ENCODE results near the gene TEX101.
"Not testable (repeated sequence)": the region's sequence is repeated elsewhere in the genome, so short reads cannot be mapped to it uniquely, and the experiment has no call there.

TEX101 gene, protein sequence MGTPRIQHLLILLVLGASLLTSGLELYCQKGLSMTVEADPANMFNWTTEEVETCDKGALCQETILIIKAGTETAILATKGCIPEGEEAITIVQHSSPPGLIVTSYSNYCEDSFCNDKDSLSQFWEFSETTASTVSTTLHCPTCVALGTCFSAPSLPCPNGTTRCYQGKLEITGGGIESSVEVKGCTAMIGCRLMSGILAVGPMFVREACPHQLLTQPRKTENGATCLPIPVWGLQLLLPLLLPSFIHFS

DNA sequence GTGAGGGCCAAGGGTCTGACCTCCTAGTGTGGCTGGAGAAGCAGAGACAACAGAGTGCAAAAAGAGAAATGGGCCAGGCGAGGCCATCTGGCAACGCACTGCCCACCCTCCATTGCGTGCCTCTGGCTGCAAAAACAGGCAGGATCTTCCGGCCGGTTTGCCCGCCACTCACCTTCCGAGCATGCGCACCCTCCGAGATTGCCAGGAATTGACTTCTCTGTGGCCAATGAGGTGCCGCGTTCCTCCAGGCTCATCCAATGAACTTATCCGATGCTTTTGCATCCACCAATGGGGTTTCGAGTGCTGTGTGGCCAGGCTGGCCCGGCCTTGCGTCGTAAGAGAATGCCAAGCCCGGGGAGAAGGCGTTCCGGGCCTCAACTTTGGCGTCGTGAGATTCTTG lies at the start of gene TEX101:
Gene TEX101 (plus strand): TSS at position 337 of the 400 bp plus-strand sequence. CDS start 1,030 bp downstream, outside the sequence.
- no peak for DNase-seq (ENCODE audit: low spot score)

DNA sequence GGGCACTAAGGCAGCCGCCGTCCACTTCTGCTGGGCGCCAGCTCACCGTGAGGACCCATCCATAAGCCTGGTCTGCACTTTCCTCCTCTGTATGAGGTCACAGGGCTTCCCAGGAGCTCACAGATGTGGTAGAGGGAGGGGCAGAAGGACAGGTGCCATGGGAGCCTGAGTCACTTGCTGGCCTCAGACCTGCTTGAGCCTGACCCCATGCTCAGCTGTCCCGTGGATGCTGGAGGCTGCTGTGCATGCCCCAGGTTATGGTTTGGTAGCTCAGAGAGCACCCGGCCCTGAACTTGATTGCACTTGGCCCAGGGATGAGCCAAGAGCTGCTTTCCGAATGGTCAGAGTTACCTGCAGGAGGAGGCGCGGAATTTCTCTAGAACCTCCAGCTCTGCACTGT lies 49.0 kb upstream of the TEX101 start:
- not testable (repeated sequence) for DNase-seq (ENCODE audit: low spot score)

DNA sequence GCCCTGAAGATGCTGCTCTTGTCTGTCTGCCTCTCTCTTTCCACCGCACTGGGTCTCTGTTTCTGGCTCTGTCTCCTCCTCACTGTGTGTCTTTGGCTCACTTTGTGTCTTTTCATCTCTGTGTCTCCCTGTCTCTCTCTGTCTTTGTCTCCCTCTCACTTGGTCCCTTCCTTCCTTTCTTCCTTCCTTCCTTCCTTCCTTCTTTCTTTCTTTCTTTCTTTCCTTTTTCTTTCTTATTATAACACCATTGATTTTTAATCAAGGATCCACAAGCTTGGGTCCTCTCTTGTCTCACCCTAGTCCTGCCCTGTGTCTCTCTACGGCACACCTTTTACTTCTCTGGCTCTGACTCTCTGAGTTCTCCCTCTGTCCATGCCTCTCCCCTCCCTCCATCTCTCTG lies 46.9 kb upstream of the TEX101 start:
- DNase-seq (ENCODE audit: low spot score): no peak

DNA sequence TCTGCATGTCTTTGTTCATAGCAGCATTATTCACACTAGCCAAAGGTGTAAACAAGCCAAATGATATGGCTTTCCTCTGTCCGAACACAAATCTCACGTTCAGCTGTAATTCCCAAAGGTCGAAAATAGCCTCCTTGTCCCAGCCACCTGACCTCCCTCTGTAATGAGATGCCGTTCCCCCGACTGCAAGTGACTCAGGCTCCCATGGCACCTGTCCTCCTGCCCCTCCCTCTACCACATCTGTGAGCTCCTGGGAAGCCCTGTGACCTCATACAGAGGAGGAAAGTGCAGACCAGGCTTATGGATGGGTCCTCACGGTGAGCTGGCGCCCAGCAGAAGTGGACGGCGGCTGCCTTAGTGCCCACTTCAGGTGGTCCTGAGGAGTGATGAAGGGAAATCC lies 45.8 kb upstream of the TEX101 start:
- DNase-seq (ENCODE audit: low spot score): not testable (repeated sequence)

DNA sequence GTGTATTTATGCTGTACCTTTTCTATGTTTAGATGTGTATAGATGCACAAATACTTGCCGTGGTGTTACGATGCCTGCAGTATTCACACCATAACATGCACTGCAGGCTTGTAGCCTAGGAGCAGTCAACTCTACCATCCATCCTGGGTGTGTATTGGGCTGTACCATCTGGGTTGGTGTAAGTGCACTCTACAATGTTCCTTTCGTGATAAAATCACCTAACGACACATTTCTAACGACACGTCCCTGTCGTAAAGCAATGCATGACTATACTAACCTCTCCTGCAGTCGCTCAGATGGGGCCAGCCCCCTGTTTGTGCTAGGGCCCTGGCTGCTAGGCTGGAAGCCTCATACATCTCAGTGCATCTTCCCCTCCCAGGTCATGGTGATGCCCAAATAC lies 42.8 kb upstream of the TEX101 start:
- no peak for DNase-seq (ENCODE audit: low spot score)

DNA sequence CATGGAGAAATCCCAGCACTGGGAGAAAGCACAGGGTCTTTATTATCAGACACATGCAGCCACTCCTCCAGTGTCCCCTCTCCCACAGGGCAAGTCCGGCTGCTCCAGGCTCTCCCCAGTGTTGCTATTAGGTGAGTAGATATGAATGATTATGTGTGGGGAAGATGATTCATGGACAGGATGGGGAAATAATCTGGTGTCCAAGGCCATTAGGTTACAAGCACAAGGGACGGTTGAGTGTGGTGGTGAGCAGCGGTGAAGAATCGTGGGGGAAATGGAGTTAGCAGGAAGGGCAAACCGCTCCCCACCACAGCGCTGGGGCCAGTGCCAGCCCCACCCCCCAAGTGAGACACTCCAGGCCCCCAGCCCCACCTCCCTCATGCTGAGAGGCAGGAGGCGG lies 42.2 kb upstream of the TEX101 start:
- DNase-seq (ENCODE audit: low spot score): no peak

DNA sequence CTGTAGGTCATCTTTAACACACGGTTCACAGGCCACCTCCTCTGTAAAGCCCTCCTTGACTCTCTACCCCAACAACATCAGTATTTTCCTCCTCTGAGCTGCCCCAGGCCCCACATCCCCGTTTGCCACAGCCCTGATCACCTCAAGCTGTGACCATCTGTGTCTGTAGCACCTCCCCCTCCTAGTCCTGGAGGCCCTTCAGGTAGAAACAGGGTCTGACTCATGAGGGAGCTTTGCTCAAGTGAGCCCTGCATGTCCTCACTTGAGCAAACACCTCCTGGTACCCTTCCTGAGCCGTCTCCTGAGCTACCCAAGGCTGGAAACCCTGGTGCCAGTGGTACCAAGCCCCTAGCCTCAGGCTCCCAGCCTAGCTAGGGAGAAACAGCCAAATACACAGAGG lies 37.1 kb upstream of the TEX101 start:
- DNase-seq (ENCODE audit: low spot score): not testable (repeated sequence)

DNA sequence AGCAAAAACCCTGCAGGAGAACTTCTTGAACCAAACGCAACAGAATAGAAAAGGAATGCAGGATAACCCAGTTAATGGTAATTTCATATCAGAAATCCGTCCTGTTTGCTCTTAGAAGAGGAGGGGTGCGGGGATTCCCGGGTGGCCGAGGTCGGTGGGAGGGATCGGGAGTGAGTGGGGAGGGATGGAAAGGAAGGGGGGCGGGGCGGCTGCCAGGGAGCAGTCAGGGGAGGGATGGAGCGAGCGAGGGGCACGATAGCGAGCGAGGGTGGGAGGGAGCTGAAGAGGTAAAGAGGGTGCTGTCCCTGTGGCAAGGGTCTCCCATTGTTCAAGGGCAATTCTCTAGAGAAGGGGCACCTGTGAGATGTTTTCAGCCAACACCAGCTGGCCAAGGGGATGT lies 34.7 kb upstream of the TEX101 start:
- DNase-seq (ENCODE audit: low spot score): no peak

DNA sequence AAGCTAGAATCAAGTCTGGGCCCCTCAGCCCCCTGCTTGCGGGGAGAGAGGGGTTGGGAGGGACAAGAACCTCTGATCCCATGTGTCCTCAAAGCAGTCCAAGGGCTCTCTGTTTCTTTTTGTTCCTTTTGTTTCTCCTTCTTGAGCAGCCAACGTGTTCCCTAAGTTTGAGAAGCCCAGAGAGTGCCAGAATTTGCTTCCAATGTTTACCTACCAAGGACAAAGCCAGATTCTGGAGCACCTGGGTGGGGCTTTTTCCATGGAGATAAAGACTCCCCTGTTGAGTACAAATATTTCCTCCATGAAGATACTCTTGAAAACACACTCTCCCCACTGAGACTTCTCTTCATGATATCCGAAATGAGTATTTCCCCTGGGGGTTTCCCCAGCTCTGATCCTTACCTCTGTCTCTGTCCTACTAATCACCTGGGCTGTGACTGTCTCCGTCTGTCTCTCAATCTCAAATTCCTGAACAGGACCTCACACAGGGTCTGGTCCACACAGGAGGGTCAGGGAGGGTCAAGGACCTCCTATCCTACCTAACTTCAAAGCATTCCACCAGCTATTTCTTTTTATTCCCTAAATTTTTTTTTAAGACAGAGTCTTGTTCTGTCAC lies 33.8 kb upstream of the TEX101 start:
- no peak for DNase-seq (ENCODE audit: low spot score)

DNA sequence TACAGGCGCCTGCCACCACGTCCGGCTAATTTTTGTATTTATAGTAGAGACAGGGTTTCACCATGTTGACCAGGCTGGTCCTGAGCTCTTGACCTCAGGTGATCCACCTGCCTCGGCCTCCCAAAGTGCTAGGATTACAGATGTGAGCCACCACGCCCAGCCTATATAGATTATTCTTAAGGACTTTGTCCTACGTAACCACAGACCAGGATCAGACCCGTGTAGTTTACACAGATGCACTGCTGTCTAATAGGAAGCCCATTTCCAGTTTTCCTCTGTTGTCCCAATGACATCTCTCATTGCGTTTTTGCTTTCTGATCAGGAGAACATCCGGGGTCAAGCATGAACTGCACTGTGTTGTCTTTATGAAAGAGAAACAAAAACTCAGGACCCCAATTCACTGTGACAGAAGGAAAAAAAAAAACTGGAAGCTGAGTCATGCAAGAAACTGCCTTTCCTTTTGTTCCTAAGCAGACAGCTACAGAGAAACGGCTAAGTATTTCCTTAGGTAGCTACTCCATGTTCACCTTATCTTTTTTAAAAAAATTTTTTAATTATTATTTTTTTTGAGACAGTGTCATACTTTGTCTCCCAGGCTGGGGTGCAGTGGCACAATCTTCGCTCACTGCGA lies 32.0 kb upstream of the TEX101 start:
- DNase-seq (ENCODE audit: low spot score): not testable (repeated sequence)

DNA sequence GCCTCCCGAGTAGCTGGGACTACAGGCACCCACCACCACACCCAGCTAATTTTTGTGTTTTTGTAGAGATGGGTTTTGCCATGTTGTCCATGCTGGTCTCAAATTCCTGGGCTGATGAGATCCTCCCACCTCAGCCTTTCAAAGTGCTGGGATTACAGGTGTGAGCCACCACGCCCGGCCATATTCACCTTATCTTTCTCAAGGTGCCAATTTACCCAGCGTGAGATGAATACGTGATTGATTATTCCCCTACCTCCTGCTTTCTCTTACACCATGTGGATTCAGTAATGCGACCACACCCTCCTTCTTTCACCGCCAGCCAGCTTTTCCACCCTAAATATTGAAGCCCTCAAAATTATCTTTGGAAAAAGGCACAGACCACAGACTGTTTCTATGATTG lies 31.4 kb upstream of the TEX101 start:
- DNase-seq (ENCODE audit: low spot score): not testable (repeated sequence)

DNA sequence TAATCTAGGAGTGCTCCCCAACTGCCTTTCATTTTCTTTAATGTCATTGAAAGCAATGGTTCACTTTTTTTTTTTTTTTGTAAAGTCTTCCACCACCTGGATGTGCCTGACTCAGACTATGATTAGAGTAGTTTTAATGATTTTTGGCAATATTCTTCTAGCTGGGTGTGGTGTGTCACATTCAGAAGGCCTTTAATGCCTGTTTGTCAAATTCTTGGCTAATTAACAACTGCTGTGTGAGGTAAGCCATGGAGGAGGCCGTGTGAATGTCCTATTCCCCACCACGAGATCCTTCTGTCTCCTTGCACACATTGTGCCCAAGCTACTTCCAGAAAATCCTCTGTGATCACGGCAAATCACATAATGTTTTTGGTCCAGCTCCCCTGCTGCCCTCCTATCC lies 30.9 kb upstream of the TEX101 start:
- not testable (repeated sequence) for DNase-seq (ENCODE audit: low spot score)

DNA sequence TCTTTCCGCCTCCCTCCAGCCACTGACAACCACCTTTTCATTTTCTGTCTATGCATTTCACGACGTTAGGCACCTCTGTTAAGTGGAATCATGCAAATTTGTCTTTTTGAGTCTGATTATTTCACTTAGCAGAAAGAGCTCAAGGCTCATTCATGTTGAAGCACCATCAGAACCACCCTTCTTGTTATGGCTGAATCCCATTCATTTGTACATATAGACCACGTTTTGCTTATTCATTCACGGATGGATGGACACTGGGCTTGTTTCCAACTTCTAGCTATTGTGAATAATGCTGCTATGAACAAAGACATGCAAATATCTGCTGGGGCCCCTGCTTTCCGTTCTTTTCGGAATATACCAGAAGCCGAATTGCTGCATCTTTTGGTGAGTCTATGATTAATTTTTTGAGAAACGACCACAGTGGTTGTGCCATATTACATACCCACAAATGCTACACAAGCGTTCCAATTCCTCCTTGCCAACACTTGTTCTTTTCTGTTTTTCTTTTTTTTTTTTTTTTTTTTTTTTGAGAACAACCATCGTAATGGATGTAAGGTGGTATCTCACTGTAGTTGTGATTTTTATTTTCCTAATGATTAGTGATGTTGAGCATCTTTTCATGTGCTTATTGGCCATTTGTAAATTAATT lies 23.7 kb upstream of the TEX101 start:
- DNase-seq (ENCODE audit: low spot score): not testable (repeated sequence)

DNA sequence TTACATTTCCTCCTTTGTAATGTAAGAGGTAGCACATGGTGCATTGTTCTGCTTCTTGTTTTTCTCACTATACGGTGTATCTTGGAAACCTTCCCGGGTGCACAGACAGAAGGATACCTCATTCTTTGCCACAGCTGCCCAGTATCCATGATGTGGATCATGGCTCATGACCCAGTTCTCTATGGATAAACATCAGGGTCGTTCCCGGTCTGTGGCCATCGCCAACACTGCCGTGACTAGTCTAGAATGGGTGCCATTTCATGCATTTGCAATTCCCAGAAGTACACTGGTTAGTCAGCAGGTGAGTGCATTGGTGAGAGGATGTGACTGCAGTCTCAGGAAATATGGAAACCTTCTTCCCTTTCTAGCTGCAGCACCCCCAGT lies 23.1 kb upstream of the TEX101 start:
- DNase-seq (ENCODE audit: low spot score): not testable (repeated sequence)

DNA sequence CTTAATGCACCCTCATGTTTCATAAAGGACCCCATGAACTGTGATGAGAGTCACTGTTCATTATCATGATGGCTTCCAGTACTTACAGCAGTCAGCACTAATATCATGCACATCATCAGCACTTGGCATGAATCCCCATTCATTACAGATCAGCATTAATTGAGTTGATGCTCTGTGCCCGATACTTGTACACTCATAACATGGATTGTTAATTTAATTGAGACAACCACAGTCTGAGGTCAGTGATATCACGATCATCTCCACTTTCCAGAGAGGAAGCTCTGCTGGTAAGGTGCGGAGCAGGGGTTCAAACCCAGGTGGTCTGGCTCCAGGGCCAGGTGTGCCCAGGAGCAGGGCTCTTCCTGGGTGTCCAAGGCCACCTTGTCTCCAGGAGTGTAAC lies 21.2 kb upstream of the TEX101 start:
- DNase-seq (ENCODE audit: low spot score): not testable (repeated sequence)

DNA sequence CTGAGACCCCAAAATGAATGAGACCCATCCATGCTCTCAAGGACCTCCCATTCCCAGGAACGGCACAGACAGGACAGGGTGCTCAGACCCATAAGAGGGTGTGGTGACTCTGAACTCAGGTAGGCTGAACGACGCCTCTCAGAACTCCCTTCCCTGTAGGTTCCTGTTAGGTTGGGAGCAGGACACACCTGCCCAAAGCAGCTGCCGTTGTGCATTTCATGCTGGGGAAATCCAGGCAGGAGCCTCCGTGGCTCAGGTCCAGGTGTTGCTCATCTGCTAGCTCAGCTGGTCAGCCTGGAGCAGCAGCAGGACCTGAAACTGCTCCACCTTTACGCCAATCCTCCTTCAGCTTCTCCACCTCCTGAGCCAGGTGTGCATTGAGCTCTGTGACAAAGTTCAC lies 19.1 kb upstream of the TEX101 start:
- no peak for DNase-seq (ENCODE audit: low spot score)

DNA sequence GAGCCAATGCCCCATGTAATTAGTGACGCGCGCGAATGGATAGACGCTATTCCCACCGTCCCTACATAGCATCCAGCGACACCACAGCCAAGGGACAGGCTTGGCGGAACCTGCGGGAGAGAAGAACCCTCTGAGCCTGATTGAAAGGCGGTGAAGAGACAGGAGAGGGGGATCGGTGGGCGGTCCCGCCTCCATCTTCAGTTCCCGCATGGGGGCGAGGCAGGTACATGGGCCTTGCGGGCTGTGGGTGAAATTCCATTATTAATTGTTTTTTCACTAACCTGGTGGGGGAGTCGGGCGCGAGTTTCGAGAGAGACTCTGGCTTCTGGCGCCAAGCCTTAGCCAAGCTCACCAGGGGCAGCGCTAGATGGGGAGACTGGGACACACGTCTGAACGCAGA lies 8.4 kb upstream of the TEX101 start:
- DNase-seq (ENCODE audit: low spot score): no peak

DNA sequence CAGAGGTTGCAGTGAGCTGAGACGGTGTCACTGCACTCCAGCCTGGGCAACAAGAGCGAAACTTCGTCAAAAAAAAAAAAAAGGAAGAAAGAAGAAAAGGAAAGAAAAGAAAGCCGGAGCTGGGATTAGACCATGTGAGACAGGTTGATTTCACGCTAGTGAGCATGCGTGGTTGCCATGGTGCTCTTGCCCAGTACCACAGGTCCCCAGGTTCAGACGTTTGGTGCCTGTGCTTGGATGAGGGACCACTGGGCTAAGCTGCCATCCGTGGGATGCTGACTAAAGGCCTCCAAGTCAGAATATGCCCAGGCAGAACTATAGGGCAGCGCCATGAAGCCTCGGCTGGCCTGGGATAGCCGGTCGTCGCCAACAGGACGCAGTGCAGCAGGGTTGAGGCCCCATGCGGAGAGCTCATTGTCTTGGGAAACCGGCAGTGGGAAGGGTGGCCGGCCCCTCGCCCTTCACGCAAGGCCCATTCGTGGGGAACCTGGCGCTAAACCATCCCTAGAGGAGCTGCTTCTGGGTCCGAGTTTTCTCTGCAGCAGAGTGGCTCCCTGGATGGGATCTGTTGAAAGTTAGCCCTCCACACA lies 7.2 kb upstream of the TEX101 start:
- no peak for DNase-seq (ENCODE audit: low spot score)

DNA sequence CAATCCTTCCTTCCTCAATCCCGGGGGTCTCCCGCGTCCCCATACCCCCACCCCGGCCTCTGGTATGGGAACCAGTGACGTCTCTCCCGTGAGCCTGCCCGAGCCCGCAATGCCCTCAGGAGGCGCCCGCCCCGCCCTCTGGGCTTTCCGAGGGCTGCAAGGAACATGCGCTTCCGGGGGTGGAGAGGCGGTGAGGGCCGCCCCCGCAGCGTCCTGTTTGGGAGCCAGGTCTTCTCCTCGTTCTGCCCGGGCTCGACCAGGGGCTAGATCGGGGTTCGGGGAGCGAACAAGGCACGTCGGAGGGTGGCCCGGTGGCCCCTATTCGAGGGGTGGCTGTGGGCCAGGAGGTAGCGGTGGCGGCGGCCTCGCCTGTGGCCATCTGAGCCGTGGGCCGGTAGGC lies 6.6 kb upstream of the TEX101 start:
- DNase-seq (ENCODE audit: low spot score): no peak

DNA sequence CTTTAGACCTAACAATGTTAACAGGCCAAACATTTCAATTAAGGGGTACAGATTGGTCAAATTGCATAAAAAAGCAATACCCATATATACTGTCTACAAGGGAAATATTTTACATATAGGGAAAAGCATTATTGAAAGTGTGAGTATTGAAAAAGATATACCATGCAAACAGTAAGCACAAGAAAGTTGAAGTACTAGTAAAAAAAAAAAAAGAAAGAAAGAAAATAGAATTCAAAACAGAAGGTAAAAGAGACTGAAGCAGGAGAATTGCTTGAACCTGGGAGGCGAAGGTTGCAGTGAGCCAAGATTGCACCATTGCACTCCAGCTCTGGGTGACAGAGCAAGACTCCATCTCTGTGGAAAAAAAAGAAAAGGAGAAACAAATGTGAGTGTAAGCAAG lies 5.3 kb upstream of the TEX101 start:
- no peak for DNase-seq (ENCODE audit: low spot score)

DNA sequence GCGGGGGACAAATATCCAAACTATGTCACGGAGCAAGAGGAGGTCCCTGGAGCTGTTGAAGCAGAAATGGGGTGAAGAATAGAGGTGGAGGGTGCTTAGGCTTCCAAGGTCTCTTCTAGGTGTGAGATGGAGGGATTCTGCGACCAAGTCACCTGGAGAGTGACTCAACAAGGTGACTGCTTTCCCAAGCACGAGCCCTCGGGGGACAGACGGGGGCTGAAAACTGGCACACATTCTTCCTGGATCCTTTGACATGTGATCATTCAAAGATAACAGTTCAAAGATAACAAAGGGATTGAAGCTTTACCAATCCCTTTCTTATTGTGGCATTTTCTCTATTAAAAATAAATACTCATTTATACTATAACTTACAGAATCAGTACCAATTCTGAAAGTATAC lies 2.2 kb upstream of the TEX101 start:
- no peak for DNase-seq (ENCODE audit: low spot score)

DNA sequence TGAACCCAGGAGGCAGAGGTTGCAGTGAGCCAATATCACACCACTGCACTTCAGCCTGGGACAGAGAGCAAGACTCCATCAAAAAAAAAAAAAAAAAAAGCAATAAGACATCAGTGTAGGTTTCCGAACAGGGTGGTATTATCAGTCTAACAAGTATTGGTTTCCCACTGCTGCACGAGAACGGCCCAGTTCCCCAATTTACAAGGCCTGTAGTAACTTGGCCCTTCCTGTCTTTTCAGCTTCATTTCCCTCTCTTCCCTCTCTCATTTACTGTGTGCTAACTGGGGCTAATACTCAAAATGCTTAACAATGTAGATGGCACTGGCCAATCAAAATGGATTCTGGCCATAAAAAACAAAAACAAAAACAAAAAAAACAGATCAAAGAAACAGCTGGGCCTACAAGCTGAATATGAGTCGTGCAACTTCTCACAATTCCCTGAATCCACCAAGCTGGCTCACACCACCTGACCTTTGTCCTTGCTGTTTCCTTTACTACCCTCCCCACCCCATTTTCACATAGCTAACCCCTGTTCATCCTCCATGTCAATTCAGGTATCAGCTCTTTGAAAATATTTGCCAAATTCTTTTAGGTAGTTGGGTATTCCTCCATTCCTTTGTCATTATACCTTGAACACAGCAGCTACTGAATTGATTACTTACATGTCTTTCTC lies 2.4 kb downstream of the TEX101 start:
- no peak for DNase-seq (ENCODE audit: low spot score)
